GM19463 (cell line): Measurements from ENCODE around the gene ZNF302.
"Not testable (repeated sequence)": the region's sequence is repeated elsewhere in the genome, so short reads cannot be mapped to it uniquely, and the experiment has no call there.

Source experiments
- ATAC-seq: cut with Tn5 transposase; IDR thresholded peaks from one replicate; pipeline ENCODE4 v1.9.1; 2021; ENCODE audit warnings: mild to moderate bottlenecking, moderate library complexity; ENCODE audit not compliant: unreplicated experiment

Gene ZNF302

DNA sequence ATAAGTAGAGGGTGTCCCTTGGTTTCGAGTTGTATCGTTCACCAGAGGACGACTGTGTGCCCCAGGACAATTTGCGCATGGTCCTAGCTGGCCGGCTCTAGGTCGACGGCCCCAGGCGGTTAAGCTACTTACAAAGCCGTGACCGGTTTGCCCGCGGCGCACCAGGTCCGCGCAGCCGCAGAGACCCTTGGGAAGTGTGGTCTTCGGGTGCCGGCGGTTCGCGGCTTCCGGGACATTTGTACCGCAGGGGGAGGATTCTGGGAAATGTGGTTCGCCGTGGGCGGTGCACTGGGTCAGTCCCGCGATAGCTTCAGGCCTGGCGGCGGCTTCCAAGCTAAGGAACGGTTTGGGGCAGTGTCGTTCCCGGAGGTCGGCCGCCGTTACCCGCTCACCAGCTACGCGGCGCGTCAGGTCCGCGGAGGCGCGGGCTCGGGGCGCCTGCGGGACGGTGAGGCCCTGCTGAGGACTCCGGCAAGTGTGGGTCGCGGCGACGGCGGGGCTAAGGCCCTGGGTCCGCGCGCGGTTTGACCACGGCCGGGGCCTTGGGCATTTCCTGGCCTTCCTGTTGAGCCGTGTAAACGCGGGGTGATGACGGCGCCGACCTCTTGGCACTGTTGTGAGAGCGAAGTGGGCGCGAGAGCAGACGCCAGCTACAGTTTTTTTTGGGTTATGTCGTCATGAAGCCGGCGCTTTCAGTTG, at the start of gene ZNF302:
Gene ZNF302, plus strand, starts transcription at position 293 of the 699 bp plus-strand sequence. CDS start 1,127 bp downstream, outside the sequence.
- ATAC-seq = peak; percentile 89

GRCh38 chr19:34633802-34634201, 43.7 kb upstream of the ZNF302 start:
- ATAC-seq = no peak

DNA sequence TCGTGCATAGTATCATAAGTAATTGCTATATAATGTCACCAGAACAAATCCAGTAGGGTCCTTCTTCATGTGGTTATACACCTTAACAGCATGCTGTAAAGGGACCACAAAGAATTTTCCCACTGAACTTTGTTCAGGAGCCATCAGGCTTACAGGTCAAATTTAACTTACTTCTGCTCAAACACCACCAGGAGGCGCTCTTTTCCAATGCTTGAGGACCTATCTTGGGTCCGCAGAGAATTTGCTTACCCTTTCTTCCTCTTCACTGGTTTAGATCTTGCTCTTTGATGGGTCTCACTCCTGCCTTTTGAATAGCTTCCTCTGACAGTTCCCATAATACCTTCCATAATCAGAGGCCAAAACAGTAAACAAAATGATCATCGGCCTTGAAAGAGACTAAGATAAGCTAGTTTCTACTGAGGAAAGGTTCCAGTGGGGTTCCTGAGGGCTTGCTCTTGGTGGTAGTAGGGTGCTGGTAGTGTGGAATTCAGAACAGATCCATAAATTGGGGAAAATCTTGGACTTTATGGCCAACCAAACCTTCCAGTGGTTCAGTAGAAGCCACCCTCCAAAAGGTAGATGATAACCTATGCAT, 37.9 kb upstream of the ZNF302 start:
- ATAC-seq = no peak

- ATAC-seq = no peak
These were observed 35.2 kb upstream of the ZNF302 start for GRCh38 chr19:34642241-34642640.

GRCh38 chr19:34644991-34645461, 32.5 kb upstream of the ZNF302 start:
- ATAC-seq = no peak

GRCh38 chr19:34645551-34645950, 31.9 kb upstream of the ZNF302 start:
- no peak for ATAC-seq

DNA sequence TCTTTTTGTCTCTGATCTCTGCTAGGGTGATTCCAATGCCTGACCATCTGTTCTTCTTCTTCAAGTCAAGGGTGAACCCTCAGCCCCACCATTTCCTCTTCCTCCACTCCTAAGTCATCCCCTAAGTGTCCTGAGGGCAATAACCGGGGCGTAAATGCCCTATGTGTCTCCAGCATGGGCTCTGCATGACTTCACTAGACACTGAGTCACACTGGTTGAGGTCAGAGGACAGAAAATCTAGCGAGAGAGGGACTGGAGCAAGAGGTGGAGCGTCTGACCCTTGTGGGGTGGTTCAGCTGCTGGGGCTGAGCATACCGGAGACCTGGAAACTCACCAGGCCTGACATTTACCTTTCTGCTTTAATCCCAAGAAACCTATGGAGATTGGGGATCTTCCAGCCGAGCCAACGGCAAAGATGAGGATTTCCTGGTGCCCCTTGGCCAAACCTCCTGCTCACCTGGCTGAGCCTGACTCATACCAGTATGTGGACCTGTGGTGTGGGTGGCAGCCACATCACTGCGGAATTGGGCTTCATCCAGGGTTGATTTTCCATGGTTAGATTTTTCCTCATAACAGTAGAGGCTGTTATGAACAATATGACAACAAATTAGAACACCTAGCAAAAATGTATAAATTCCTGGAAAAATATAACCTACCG, 27.5 kb upstream of the ZNF302 start:
- no peak for ATAC-seq

GRCh38 chr19:34651747-34652146, 25.7 kb upstream of the ZNF302 start:
- ATAC-seq = no peak

DNA sequence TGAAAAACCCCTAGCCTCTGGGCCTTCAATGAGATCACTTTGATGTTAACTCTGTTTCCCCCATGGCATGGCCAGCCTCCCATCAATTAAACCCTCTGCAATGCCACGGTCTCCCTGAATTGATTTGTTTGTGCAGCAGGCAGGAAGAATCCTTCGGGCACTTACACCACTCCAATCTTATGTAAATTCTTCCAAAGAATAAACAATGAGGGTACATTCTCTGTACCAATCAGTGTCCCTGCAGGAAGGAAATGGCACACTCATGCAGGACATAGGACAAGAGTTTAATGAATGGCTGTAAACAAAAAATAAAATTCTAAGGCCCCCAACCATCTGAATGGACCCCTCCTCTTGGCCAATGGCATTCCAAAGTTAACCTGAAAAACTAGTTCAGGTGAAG, 22.7 kb upstream of the ZNF302 start:
- no peak for ATAC-seq

DNA sequence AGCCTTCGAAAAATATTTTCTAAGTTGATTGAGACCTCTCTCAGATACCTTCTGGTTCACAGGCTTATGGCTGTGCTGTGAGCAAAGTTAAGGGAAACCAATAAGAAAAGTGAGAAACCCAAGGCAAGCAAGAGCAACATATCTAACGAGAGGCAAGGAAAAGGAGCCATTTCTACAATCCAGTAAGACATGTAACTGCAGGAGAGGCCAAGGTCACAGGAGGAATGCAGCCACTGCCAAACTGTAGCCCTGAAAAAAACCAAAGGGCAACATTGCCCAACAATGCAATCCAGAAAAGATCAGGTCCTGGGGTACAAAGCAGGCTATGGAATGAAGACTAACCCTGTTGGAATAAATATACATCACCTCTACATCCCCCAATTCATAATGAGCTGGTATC, 21.8 kb upstream of the ZNF302 start:
- no peak for ATAC-seq

DNA sequence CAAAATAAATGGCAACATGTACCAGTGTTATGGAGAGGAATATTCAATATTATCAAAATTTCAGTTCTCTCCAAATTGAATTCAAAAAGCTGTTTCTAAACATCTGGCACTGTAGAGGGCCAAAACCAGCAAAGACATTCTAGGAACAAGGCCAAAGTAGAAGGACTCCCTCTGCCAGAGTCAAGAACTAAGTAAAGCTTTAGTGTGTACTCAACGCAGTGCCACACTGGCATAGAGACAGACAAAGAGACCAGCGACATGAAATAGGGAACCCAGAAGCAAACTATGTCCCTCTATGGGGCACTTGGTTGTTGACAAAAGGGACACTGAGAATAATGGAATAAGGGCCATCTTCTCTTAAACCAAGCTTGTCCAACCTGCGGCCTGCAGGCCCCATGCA, 16.1 kb upstream of the ZNF302 start:
- no peak for ATAC-seq

DNA sequence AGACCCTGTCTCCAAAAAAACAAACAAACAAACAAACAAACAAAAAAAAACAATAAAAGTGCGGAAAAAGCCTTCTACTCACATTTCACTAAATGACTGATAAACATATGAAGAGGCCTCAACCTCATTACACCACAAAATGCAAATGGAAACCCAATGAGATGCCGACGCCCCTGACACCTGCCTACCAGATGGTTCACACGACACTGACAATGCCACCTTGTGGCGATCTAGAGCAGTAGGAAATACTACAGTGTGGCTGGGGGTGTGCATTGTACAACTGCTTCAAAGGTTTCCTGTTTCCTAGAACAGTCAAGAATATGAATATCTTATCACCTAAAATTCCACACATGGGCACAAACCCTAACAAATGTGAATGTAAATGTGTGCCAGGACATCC, 14.6 kb upstream of the ZNF302 start:
- ATAC-seq = no peak

DNA sequence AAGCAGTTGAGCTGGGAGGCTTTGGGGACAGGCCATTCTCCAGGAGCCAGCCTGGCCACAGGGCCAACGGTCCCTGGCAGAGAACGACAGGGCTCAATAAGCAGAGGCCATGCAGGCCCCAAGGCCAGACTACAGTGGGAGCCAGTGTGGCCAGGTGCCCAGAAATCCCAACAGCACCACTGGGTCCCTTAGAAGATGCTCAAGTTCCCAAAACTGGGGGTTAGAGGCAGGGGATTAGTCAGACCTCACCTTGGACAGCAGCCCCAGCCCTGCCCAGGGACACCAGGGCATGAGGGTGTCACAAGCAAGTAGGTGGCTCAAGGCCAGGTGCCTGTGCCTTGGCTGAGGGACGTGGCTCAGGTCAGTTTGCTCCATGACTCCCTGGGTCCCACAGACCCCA, 13.3 kb upstream of the ZNF302 start:
- ATAC-seq = no peak

GRCh38 chr19:34664870-34665269, 12.6 kb upstream of the ZNF302 start:
- ATAC-seq = no peak

DNA sequence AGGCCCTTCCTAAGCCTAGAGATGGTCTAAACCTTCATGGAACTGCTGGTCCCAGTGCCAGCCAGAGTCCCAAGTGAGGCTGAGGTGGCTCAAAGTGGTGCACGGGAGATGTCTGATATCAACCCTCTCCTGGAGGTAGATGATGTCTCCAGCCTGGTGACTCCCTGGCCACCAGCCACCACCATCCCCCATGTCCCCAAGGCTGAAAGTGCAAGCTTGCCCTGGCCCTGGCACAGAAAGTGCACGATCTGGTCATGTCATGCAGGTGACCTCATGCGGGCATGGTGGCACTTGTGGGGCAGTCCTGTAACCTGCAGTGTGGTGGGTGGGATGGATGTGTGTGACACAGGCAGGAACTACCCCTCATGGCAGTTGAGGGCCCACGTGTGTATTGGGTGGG, 12.2 kb upstream of the ZNF302 start:
- ATAC-seq = not testable (repeated sequence)

GRCh38 chr19:34666200-34666957, 11.1 kb upstream of the ZNF302 start:
- ATAC-seq = no peak

DNA sequence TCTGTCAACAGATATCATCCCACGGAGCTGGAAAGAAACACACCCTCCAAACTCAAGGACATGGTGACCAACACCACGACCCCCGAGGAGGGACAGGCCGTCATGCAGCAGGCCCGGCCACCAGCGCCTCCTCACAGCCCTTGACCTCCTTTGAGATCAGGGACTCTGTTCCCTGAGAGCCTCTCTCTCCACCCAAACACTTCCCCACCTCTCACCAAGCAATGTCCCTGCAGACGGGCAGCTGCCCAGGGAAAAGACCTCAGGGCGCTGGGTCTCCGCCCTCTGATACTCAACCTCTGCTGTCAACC, 10.6 kb upstream of the ZNF302 start:
- no peak for ATAC-seq

DNA sequence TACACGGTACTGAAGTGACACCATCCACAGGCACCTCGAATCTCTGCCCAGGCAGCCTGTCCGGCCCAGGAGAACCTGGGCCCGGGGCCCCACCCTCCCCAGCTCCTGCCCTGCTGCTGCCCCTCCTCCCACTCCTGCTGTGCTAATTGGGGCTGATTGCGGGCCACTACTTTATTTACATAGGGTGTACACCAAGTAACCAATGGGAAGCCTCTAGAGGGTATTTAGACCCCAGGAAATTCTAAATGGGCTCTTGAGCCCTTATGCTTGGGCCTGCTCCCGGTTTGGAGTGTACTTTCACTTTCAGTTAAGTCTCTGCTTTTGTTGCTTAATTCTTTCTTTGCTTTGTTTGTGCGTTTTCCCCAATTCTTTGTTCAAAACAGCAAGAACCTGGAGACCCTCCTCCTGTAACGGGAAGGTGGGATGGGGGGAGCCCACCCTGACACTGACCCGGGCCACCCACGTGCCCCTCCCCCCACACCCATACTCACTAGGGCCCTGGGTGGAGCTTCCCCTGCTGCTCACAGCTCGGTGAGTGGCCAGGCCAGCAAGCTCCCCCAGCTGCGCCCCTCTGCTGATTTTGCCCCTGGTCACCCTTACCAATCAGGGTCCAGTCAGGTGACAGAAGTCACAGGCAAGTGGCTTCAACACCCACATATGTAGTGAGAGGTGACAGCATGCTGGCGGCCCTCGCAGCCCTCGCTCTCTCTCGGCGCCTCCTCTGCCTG, 10.0 kb upstream of the ZNF302 start:
- ATAC-seq = no peak

- ATAC-seq = not testable (repeated sequence)
These were observed 9.3 kb upstream of the ZNF302 start for GRCh38 chr19:34668077-34668689.

GRCh38 chr19:34668690-34669089, 8.8 kb upstream of the ZNF302 start:
- not testable (repeated sequence) for ATAC-seq
